GM18867 (cell line): ENCODE measurements around the gene SFT2D1.
A peak's percentile ranks its signal among the peaks of the same experiment; 100 is the strongest.

Experiments
- ATAC-seq: cut with Tn5 transposase; IDR thresholded peaks from one replicate; pipeline ENCODE4 v1.9.1; 2021; ENCODE audit warnings: mild to moderate bottlenecking, moderate library complexity; ENCODE audit not compliant: unreplicated experiment

The SFT2D1 gene

DNA sequence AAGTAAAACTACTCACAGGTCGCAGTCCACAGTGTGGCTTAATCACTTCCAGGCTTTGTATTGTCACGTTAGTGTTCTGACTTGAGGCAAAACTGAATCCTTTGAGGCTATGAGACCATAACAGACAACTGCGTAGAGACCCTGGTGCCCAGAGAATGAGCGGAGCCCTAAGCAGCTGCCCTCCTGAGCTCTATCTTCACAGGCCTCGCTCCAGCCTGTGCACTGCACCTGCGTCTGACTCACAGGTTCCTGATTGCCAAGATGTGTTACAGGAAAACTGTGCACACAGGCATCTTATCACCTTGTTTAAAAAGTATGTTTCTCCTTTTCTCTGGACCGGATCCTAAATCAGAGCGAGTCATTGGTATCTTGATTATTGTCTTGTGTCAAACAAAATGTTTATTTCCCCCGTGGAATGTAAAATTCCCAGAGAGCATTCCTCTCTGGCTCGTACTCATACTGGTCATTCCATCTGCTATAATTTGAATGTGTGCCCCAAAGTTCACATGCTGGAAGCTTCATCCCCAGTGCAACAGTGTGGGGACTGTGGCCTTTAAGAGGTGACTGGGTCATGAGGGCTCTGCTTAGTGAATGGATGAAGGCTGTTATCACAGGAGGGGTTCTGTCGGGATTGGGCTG lies 59.8 kb downstream of the SFT2D1 start:
- no peak for ATAC-seq

DNA sequence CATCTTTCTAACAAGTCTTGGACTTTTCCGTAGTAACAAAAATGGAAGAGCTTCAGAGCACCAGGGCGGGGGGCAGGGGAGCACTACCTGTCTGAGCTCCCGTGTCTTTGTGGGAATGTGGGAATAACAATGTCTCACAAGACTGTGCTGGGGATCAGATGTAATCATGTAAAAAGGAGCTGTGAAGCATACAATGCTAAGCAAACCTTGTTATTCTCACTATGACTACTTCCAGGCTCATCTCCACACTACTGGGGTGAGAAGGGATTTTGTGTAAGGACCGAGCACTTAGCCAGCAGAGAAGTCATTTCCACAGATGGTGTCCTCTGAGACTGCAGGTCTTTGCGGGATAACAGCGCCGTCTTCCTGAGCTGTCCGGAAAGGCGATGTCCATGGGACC lies 61.2 kb downstream of the SFT2D1 start:
- ATAC-seq, result no peak

DNA sequence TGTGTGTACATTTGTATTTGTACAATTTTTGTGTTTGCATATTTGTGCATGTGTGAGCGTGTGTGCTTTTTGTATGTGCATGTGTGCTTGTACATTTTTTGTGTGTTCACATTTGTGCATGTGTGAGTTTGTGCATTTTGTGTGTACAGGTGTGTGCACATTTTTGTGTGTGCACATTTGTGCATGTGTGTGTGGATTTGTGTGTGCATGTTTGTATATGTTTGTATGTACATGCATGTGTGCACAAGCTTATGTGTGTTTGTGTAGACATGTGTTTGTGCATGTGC lies 63.0 kb downstream of the SFT2D1 start:
- ATAC-seq, result no peak

DNA sequence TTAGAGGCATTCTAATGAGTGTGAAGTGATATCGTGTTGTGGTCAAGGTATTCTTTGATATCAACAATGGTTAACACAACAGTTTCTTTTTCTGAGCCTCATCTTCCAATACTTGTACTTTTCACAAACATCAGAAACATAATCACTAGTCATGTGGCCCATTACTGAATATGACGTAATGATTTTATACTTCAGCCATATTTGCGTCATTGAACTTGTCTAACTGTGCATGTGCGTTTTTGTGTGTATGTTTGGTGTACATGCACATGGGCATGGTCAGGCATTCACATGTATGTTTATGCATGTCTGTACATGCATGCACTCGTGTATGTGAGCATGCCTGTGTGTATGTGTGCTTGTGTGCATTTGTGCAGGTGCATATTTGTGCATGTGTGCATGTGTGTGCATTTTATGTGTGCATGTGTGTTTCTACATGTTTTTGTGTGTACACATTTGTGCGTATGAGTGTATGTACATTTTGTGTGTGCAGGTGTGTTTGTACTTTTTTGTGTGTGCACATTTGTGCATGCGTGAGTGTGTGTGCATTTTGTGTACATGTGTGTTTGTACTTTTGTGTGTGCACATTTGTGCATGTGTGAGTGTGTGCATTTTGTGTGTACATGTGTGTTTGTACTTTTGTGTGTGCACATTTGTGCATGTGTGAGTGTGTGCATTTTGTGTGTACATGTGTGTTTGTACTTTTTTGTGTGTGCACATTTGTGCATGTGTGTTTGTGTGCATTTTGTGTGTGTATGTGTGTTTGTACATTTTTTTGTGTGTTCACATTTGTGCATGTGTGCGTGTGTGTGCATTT lies 63.6 kb downstream of the SFT2D1 start:
- no peak for ATAC-seq

DNA sequence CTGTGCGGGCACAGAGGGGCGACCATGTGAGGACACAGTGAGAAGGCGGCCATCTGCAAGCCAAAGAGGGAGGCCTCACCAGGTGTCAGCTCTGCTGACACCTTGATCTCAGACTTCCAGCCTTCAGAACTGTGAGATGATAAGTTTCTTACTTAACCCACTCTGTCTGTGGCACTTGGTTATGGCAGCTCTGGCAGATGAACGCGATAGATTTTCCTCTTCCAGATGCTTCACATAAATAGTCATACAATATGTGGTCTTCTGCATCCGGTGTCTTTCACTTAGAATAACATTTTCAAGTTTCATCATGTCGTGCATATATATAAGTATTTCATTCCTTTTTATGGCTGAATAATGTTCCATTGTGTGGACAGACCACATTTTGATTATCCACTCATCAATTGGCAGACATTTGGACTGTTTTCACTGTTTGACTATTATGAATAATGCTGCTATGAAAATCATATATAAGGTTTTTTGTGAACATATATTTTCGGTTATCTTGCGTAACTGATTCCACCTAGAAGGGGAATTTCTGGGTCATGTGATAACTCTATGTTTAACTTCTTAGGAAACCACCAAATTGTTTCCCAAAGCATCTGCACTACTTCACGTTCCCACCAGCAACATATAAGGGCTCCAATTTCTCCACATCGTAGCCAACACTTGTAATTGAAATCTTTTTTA lies 64.3 kb downstream of the SFT2D1 start:
- ATAC-seq, result no peak

DNA sequence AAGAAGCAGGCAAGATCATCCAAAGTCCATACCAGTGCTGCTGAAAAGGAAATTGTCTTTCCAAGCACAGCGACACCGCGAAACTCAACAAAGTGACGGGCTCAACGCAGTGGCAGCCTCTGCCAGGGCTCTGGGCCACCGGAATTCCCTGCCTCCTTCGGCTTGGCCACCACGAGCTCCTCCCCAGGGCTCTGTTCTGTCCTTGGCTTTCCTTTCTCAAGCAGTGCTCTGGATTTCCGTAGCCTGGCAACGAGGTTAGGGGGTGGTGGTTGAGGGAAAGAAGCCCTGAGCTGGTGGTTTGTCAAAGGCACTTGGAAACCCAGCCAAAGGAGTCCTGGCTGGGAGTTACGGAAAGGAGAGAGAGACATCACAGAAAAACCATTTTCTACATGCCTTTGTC lies 65.3 kb downstream of the SFT2D1 start:
- no peak for ATAC-seq

DNA sequence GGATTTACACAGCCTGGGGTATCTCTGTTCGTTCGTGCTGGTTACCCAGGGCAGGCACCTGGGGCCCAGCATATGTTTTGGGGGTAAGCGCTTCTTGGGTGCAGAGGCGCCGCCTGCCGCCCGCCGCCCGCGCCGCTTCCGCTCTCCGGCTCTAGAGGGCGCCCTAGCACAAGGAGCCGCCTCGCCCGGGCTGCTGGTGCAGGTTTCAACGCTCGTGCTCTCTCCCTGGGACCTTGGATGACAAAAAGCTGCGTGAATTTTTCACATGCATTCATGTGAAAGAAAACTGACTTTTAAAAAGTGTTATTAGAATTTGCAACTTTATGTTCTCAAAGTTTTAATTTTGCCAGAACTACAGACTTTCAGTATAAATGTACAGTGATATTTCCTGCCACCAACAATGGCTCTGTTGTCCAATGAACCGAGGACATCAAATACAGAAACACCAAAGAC lies 66.6 kb downstream of the SFT2D1 start:
- peak; percentile 89 for ATAC-seq

DNA sequence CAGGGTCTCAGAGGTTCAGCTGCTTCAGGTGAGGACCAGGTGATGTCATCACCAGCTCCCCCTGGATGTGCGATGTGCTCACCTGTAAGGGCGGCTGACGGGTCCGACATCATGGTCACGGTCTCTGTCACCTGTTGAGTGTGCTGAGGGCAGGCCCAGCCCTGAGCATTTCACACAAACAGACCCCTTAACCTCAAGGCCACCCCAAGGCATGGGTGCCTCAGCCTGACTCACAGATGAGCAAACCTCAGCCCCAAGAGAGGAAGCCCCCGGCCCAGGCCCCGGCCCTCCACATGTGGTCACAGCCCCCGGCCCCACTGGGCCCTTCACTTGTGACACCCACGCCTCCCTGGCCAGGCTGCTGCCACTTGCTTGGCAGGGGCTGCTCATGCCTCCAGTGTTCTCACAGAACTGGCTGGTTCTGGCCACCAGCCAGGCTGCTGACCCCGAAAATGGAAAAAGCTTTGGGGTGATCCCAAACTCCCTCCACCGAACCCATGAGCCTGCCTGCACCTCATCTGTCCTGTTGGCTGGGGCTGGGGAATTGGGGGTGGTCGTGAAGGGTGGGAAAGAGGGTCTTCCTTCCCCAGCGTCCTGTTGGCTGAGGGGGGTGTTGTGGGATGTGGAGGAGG lies 67.5 kb downstream of the SFT2D1 start:
- ATAC-seq, result no peak

DNA sequence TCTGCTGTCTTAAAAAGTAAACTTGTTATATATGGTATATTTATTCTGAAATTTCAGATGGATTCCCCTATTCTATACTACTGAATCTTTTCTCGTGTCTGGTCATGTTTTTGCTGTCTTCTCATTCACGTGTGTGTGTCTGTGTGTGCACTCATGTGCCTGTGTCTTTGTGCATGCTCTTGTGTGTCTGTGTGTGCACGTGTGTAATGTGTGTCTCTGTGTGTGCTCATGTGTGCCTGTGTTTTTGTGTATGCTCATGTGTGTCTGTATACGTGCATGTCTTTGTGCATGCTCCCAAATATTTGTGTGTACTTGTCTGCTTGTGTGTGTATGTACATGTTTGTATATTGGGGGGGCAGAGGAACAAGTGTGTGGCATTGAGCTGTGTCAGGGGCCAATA lies 68.2 kb downstream of the SFT2D1 start:
- no peak for ATAC-seq

DNA sequence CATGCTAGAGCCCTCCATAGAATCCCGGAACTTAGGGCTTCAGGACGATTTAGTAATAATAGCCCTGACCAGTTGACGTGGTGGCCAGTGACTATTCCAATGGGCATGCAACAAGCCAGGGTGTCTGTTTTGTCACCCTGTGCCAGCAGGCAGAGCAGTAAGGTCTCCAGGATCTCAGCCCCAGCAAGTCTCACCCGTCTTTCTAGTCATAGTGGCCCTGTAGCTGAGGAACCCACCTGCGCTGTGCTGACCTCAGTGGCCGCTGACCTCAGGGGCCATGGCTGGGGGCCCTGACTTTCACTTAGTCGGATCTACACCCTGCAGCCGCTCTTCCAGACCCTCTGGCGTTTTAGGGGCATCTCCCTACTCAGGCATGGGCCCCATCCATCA lies 71.0 kb downstream of the SFT2D1 start:
- ATAC-seq, result no peak

DNA sequence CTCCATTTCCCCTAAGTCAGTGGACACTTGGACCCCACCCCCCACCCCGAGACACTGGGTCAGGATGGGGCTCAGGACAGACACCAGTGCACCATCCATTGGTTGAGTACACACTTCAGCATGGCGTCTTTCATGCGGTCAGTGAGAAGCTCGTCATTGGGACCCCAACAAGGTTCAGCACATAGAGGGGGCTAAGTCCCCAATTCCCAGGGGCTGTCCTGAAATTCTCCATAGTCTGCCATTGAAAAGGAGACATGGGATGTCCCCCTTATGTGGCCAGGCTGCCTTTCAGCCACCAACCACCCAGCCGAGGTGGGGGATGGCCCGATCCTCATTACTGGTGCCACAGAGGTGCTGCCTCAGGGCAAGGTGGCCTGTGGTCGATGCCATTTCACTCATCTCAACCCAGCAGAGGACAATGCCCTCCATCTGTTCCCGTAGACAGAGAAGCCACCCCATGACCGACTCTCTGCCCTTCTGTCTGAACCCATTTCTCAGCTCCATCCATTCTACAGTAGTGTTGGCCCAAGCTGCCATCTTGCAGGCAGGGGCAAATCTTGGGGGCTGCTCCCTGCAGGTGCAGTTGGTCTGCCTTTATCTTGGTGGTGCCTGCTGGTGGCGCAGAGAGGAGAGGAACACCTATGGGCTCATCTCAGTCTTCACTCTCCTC lies 71.5 kb downstream of the SFT2D1 start:
- no peak for ATAC-seq
